K562 (cell line): ENCODE results near the gene MUCL3. TPM values are rescaled to one million over a fixed set of nuclear protein-coding genes. Genes with fewer than 3 reads are reported as not detected.

Experiments
- AFF1 ChIP-seq, 2 experiments: fragments of 450-650 bp; IDR thresholded peaks; 2 replicates each; pipeline ENCODE4 v1.6.1; 2018; ENCODE audit warnings: mild to moderate bottlenecking in 2 of 2, low read depth in 1 of 2; ENCODE audit not compliant: partially characterized antibody in 2 of 2
- BCL6 ChIP-seq: fragments of 250-450 bp; sonication (Bioruptor Pico); IDR thresholded peaks from 2 replicates; pipeline ENCODE4 v1.4.0; 2020
- BCLAF1 ChIP-seq, 2 experiments: fragments of 450-650 bp in 1 of 2; IDR thresholded peaks; 2 replicates each; pipeline ENCODE4 v1.6.1; 2011 to 2017; ENCODE audit warnings: low read depth in 2 of 2, antibody characterized with exemption in 1 of 2, borderline replicate concordance in 1 of 2, low read length in 1 of 2, mild to moderate bottlenecking in 1 of 2, mixed read lengths in 1 of 2; ENCODE audit not compliant: control insufficient read depth in 1 of 2
- BRF1 ChIP-seq: IDR thresholded peaks from 3 replicates; pipeline ENCODE4 v1.6.1; 2011; ENCODE audit warnings: borderline replicate concordance, mild to moderate bottlenecking; ENCODE audit not compliant: insufficient read length; ENCODE audit errors: extremely low read depth
- CC2D1A ChIP-seq: fragments of 450-650 bp; IDR thresholded peaks from 2 replicates; pipeline ENCODE4 v1.6.1; 2017; ENCODE audit warnings: mild to moderate bottlenecking
- CTCFL ChIP-seq: IDR thresholded peaks from 2 replicates; pipeline ENCODE4 v1.6.1; 2011; ENCODE audit warnings: borderline replicate concordance, low read depth, mild to moderate bottlenecking, moderate library complexity, low read length; ENCODE audit not compliant: insufficient read depth, poor library complexity, severe bottlenecking
- GATAD2B ChIP-seq: fragments of 450-650 bp; IDR thresholded peaks from 2 replicates; pipeline ENCODE4 v1.6.1; 2017; ENCODE audit warnings: mild to moderate bottlenecking, borderline replicate concordance
- HSF4 ChIP-seq: fragments of 250-450 bp; sonication (Bioruptor Pico); IDR thresholded peaks from 2 replicates; pipeline ENCODE4 v2.1.2; 2022; ENCODE audit warnings: mild to moderate bottlenecking, moderate library complexity, borderline replicate concordance
- MAX ChIP-seq: sonication (generic); formaldehyde crosslinking; IDR thresholded peaks from 2 replicates; pipeline ENCODE4 v1.9.0; 2022; ENCODE audit warnings: mild to moderate bottlenecking, missing genetic modification reagents
- NFE2 ChIP-seq: IDR thresholded peaks from 2 replicates; pipeline ENCODE4 v1.6.1; 2014; ENCODE audit warnings: antibody characterized with exemption, low read depth
- NR4A1 ChIP-seq, 2 experiments: fragments of 250-450 bp in 1 of 2; fragments of 450-650 bp in 1 of 2; sonication (Bioruptor Pico) in 1 of 2; IDR thresholded peaks; 2 replicates each; pipeline versions ENCODE4 v1.4.0 to v1.6.1; 2016 to 2020; ENCODE audit warnings: mild to moderate bottlenecking in 2 of 2, missing compliant biosample characterization in 1 of 2, missing genetic modification characterization in 1 of 2, moderate library complexity in 1 of 2
- TRIM28 ChIP-seq: fragments of 450-650 bp; IDR thresholded peaks from 2 replicates; pipeline ENCODE4 v1.6.1; 2017
- ZNF165 ChIP-seq: fragments of 250-450 bp; sonication (Bioruptor Pico); IDR thresholded peaks from 2 replicates; pipeline ENCODE4 v1.4.0; 2020; ENCODE audit warnings: borderline replicate concordance
- ZNF280B ChIP-seq: fragments of 250-450 bp; sonication (Bioruptor Pico); IDR thresholded peaks from 2 replicates; pipeline ENCODE4 v1.5.1; 2021; ENCODE audit warnings: mild to moderate bottlenecking
- ZNF561 ChIP-seq: fragments of 450-650 bp; formaldehyde crosslinking; conservative IDR thresholded peaks from 2 replicates; pipeline ENCODE4 v1.4.0; 2020; ENCODE audit warnings: mild to moderate bottlenecking, moderate library complexity
- polyA plus RNA-seq, 8 experiments: library from polyadenylated mRNA; depleted of rRNA in 4 of 8; stranded (reverse) in 5 of 8; unstranded in 3 of 8; fragments of >200 nt; fragmentation: Nextera tagmentation in 2 of 8; fragmentation: Illumina TruSeq in 1 of 8; extraction: Ambion mirVana in 2 of 8; extraction: Trizol in 1 of 8; gene quantifications; 2 replicates each; pipeline versions ENCODE4 v1.2.1 to v1.2.3, GENCODE V29; 2011 to 2014; ENCODE audit warnings: inconsistent platforms in 1 of 8, missing spikeins in 1 of 8
- total RNA-seq, 7 experiments: library from RNA; depleted of rRNA in 6 of 7; stranded (reverse); fragments of >200 nt in 6 of 7; fragmentation: Illumina TruSeq in 2 of 7; extraction: Trizol in 2 of 7; gene quantifications; 2 replicates each; pipeline versions ENCODE4 v1.2.1 to v1.2.3, GENCODE V29; 2011 to 2021; ENCODE audit warnings: low replicate concordance in 1 of 7

Gene MUCL3
- total and polyA plus RNA-seq, 9 of the 15 experiments (the other 6 are each of a cell fraction or from before 2014, with no cell fraction given): 0.07 TPM; not detected in 8

GRCh38 chr6:30955367-30956042 lies 14.7 kb downstream of the MUCL3 start (continued):
- no peak for TF ChIP-seq AFF1 (IDR thresholded peaks at IDR 0.05; ENCODE audit: low read depth in 1 of 2, partially characterized antibody in 2 of 2)
- TF ChIP-seq NR4A1 (CRISPR knock-in tag; IDR thresholded peaks at IDR 0.05): no peak
- TF ChIP-seq NR4A1 (tag; IDR thresholded peaks at IDR 0.05): no peak
- TF ChIP-seq HSF4 (CRISPR knock-in tag): no peak
- no peak for TF ChIP-seq ZNF561 (CRISPR knock-in tag)
- no peak for TF ChIP-seq NFE2
- TF ChIP-seq ZNF280B (CRISPR knock-in tag): no peak
- peak; percentile 50; the same call in 1 of the 2 replicates for TF ChIP-seq TRIM28
- no peak for TF ChIP-seq CTCFL
- TF ChIP-seq CC2D1A: no peak
- no peak for TF ChIP-seq BRF1
- TF ChIP-seq ZNF165 (CRISPR knock-in tag): no peak
- 0 out of 2 replicates have a peak, but pooled peaks have one; percentile 30 for TF ChIP-seq MAX
- TF ChIP-seq BCL6 (CRISPR knock-in tag): no peak
- peak in 1 of 2 experiments; percentile 94; a peak in 2 of 4 replicates for TF ChIP-seq BCLAF1 (IDR thresholded peaks at IDR 0.05; ENCODE audit: borderline replicate concordance in 1 of 2, control insufficient read depth in 1 of 2, low read depth in 2 of 2, low read length in 1 of 2)
- no peak; the same call in 1 of the 2 replicates for TF ChIP-seq GATAD2B
